ENCODE measurements around the gene CHCT1. TPM values are rescaled to one million over a fixed set of nuclear protein-coding genes. Genes with fewer than 3 reads are reported as not detected.

Gene CHCT1
- polyA plus RNA-seq, 3 donors: 0.89 TPM; not detected in 2

GRCh38 chr17:60395508-60396065, 26.7 kb upstream of the CHCT1 start:
- peak overlapping the region; percentile 64 to 94 for H3K27ac ChIP-seq (ENCODE audit: low read depth in 1 of 2, low read length in 2 of 2)

GRCh38 chr17:60396412-60396811, 25.9 kb upstream of the CHCT1 start:
- H3K4me1 ChIP-seq (ENCODE audit: control insufficient read depth in 1 of 2, insufficient read depth in 2 of 2, low read length in 2 of 2): peaks cover 68 to 70% of the 10 kb centered on the region in 2 donors
- intact Hi-C loops (cut with micrococcal nuclease): no loop called here

More at GRCh38 chr17:60395508-60396065, 26.7 kb upstream of the CHCT1 start:
- Histone ChIP-seq H3K36me3 (replicated peaks in 1 of 2; ENCODE audit: control insufficient read depth in 1 of 2, insufficient read depth in 2 of 2, low read length in 2 of 2) (no peaks in the 10 kb centered on the region), H3K79me2 (ENCODE audit: insufficient read depth, low read length) (peaks cover 30% of the 10 kb centered on the region), H3K27me3 (ENCODE audit: control insufficient read depth in 2 of 2, insufficient read depth in 2 of 2, low read length in 2 of 2) (no peaks in the 10 kb centered on the region), H3K4me3 (replicated peaks in 1 of 3; ENCODE audit: low read depth in 2 of 3, low read length in 3 of 3) (peak overlapping the region in 1 of 3 experiments; percentile 13), H3K9me3 (replicated peaks in 1 of 2; ENCODE audit: control insufficient read depth in 1 of 2, insufficient read depth in 1 of 2, low read length in 2 of 2) (no peaks in the 10 kb centered on the region), H4K20me1 (ENCODE audit: insufficient read depth, low read length) (no peaks in the 10 kb centered on the region), H3K9ac (ENCODE audit: insufficient read depth, low read length, poor library complexity, severe bottlenecking) (no peak overlapping the region), H2AFZ (ENCODE audit: insufficient read depth, low read depth, low read length, poor library complexity, severe bottlenecking) (no peak overlapping the region), H3K4me1 (ENCODE audit: control insufficient read depth in 1 of 2, insufficient read depth in 2 of 2, low read length in 2 of 2) (peaks cover 73 to 75% of the 10 kb centered on the region in 2 donors), H3K4me2 (replicated peaks; ENCODE audit: extremely low read depth, low read length, poor library complexity, severe bottlenecking) (peak overlapping the region; percentile 7)
- Mint-ChIP-seq H3K27ac (peak overlapping the region; percentile 85 to 97 (median 91)), H3K4me3 (no peak overlapping the region), H3K27me3 (ENCODE audit: low read depth in 3 of 3) (peaks cover 0 to 1% (median 0%) of the 10 kb centered on the region in 3 donors), H3K9me3 (peaks cover 0 to 2% (median 0%) of the 10 kb centered on the region in 7 donors), H3K4me1 (peaks cover 72% of the 10 kb centered on the region), H3K36me3 (no peaks in the 10 kb centered on the region)
- TF ChIP-seq CTCF (IDR thresholded peaks at IDR 0.05): no peak
- no CpG with 5 or more reads among the region's 4 CpGs for WGBS (ENCODE audit: insufficient coverage)
- peak; percentile 64 to 83 (median 77) for DNase-seq
- intact Hi-C loops (cut with micrococcal nuclease): no loop called here

More at GRCh38 chr17:60396412-60396811, 25.9 kb upstream of the CHCT1 start:
- Histone ChIP-seq H3K9me3 (replicated peaks in 1 of 2; ENCODE audit: control insufficient read depth in 1 of 2, insufficient read depth in 1 of 2, low read length in 2 of 2) (no peaks in the 10 kb centered on the region), H3K79me2 (ENCODE audit: insufficient read depth, low read length) (peaks cover 22% of the 10 kb centered on the region), H3K4me2 (replicated peaks; ENCODE audit: extremely low read depth, low read length, poor library complexity, severe bottlenecking) (no peak overlapping the region), H3K27ac (ENCODE audit: low read depth in 1 of 2, low read length in 2 of 2) (peak overlapping the region; percentile 64 to 94), H3K36me3 (replicated peaks in 1 of 2; ENCODE audit: control insufficient read depth in 1 of 2, insufficient read depth in 2 of 2, low read length in 2 of 2) (no peaks in the 10 kb centered on the region), H4K20me1 (ENCODE audit: insufficient read depth, low read length) (no peaks in the 10 kb centered on the region), H3K9ac (ENCODE audit: insufficient read depth, low read length, poor library complexity, severe bottlenecking) (no peak overlapping the region), H3K27me3 (ENCODE audit: control insufficient read depth in 2 of 2, insufficient read depth in 2 of 2, low read length in 2 of 2) (no peaks in the 10 kb centered on the region), H2AFZ (ENCODE audit: insufficient read depth, low read depth, low read length, poor library complexity, severe bottlenecking) (no peak overlapping the region), H3K4me3 (replicated peaks in 1 of 3; ENCODE audit: low read depth in 2 of 3, low read length in 3 of 3) (no peak overlapping the region)
- H3K9me3 Mint-ChIP-seq: peaks cover 0 to 1% (median 0%) of the 10 kb centered on the region in 7 donors
- no peaks in the 10 kb centered on the region for H3K36me3 Mint-ChIP-seq
- H3K27me3 Mint-ChIP-seq (ENCODE audit: low read depth in 3 of 3): peaks cover 0 to 1% (median 1%) of the 10 kb centered on the region in 3 donors
- H3K27ac Mint-ChIP-seq: peak overlapping the region; percentile 85 to 97 (median 89)
- H3K4me1 Mint-ChIP-seq: peaks cover 67% of the 10 kb centered on the region
- H3K4me3 Mint-ChIP-seq: no peak overlapping the region
- WGBS (ENCODE audit: insufficient coverage): no CpG with 5 or more reads among the region's 3 CpGs
- TF ChIP-seq CTCF (IDR thresholded peaks at IDR 0.05): no peak
- DNase-seq: no peak

Data from CD14-positive monocyte (primary cell).